GM18858 (cell line): ENCODE measurements around the gene BNC2.
"Not testable (repeated sequence)": the region's sequence is repeated elsewhere in the genome, so short reads cannot be mapped to it uniquely, and the experiment has no call there.

ENCODE experiments used
- ATAC-seq: cut with Tn5 transposase; IDR thresholded peaks from one replicate; pipeline ENCODE4 v1.9.1; 2021; ENCODE audit not compliant: unreplicated experiment

BNC2 gene

GRCh38 chr9:16461851-16462250, 408.6 kb downstream of the BNC2 start:
- ATAC-seq, result no peak

GRCh38 chr9:16461137-16461840, 409.2 kb downstream of the BNC2 start:
- ATAC-seq, result no peak

- no peak for ATAC-seq
Observed at GRCh38 chr9:16460696-16461095, 409.8 kb downstream of the BNC2 start.

GRCh38 chr9:16459421-16460148, 410.9 kb downstream of the BNC2 start:
- ATAC-seq, result peak; percentile 43

- peak; percentile 78 for ATAC-seq
Observed at GRCh38 chr9:16458696-16459420, 411.6 kb downstream of the BNC2 start.

- no peak for ATAC-seq
Observed at GRCh38 chr9:16455842-16456241, 414.6 kb downstream of the BNC2 start.

- ATAC-seq, result no peak
Observed at GRCh38 chr9:16453390-16453789, 417.1 kb downstream of the BNC2 start.

GRCh38 chr9:16450578-16450977, 419.9 kb downstream of the BNC2 start:
- no peak for ATAC-seq

- ATAC-seq, result no peak
Observed at GRCh38 chr9:16450043-16450442, 420.4 kb downstream of the BNC2 start.

- no peak for ATAC-seq
Observed at GRCh38 chr9:16449076-16449730, 421.3 kb downstream of the BNC2 start.

- no peak for ATAC-seq
Observed at GRCh38 chr9:16447946-16448345, 422.5 kb downstream of the BNC2 start.

- no peak for ATAC-seq
Observed at GRCh38 chr9:16446636-16447035, 423.8 kb downstream of the BNC2 start.

- ATAC-seq, result no peak
Observed at GRCh38 chr9:16445141-16445920, 425.1 kb downstream of the BNC2 start.

GRCh38 chr9:16442622-16443021, 427.8 kb downstream of the BNC2 start:
- no peak for ATAC-seq

- ATAC-seq, result no peak
Observed at GRCh38 chr9:16441791-16442190, 428.7 kb downstream of the BNC2 start.

GRCh38 chr9:16438831-16439230, 431.6 kb downstream of the BNC2 start:
- not testable (repeated sequence) for ATAC-seq

GRCh38 chr9:16436545-16436944, 433.9 kb downstream of the BNC2 start:
- no peak for ATAC-seq

GRCh38 chr9:16434526-16434925, 435.9 kb downstream of the BNC2 start:
- ATAC-seq, result no peak

GRCh38 chr9:16433494-16433893, 437.0 kb downstream of the BNC2 start:
- ATAC-seq, result no peak

GRCh38 chr9:16431666-16432392, 438.6 kb downstream of the BNC2 start:
- ATAC-seq, result no peak
